HEK293T (cell line): ENCODE results near the gene ITGB8.

ENCODE experiments used
- ARNT ChIP-seq: fragments of 450-650 bp; IDR thresholded peaks from 2 replicates; pipeline ENCODE4 v1.6.1; 2017; ENCODE audit warnings: mild to moderate bottlenecking
- BHLHE40 ChIP-seq: fragments of 450-650 bp; IDR thresholded peaks from 2 replicates; pipeline ENCODE4 v1.6.1; 2016; ENCODE audit warnings: mild to moderate bottlenecking, moderate library complexity, borderline replicate concordance
- CTBP1 ChIP-seq: fragments of 450-650 bp; IDR thresholded peaks from 2 replicates; pipeline ENCODE4 v1.6.1; 2016; ENCODE audit warnings: borderline replicate concordance
- FOXA1 ChIP-seq: fragments of 450-650 bp; IDR thresholded peaks from 2 replicates; pipeline ENCODE4 v1.6.1; 2016; ENCODE audit warnings: mild to moderate bottlenecking
- FOXK2 ChIP-seq: fragments of 450-650 bp; IDR thresholded peaks from 2 replicates; pipeline ENCODE4 v1.6.1; 2016; ENCODE audit warnings: mild to moderate bottlenecking
- FOXM1 ChIP-seq: fragments of 450-650 bp; IDR thresholded peaks from 2 replicates; pipeline ENCODE4 v1.6.1; 2017; ENCODE audit warnings: mild to moderate bottlenecking, borderline replicate concordance
- HDGF ChIP-seq: fragments of 450-650 bp; IDR thresholded peaks from 2 replicates; pipeline ENCODE4 v1.6.1; 2017; ENCODE audit warnings: antibody characterized with exemption, borderline replicate concordance
- PKNOX1 ChIP-seq: fragments of 450-650 bp; IDR thresholded peaks from 2 replicates; pipeline ENCODE4 v1.6.1; 2016
- SP1 ChIP-seq: fragments of 450-650 bp; IDR thresholded peaks from 2 replicates; pipeline ENCODE4 v1.6.1; 2017
- SUZ12 ChIP-seq: fragments of 450-650 bp; IDR thresholded peaks from 2 replicates; pipeline ENCODE4 v1.6.1; 2016; ENCODE audit warnings: mild to moderate bottlenecking
- TARDBP ChIP-seq: fragments of 450-650 bp; IDR thresholded peaks from 2 replicates; pipeline ENCODE4 v1.6.1; 2016
- ZNF384 ChIP-seq: fragments of 450-650 bp; IDR thresholded peaks from 2 replicates; pipeline ENCODE4 v1.6.1; 2016

GRCh38 chr7:20374399-20374798 is 43.7 kb downstream of the ITGB8 start:
- TF ChIP-seq FOXA1 (no peak), ARNT (no peak), FOXM1 (no peak), FOXK2 (no peak), SP1 (no peak), TARDBP (no peak), BHLHE40 (no peak), PKNOX1 (no peak), ZNF384 (no peak), SUZ12 (no peak), CTBP1 (no peak), HDGF (no peak)
